Stimulated activated CD8-positive, alpha-beta memory T cell treated with anti-CD3 and anti-CD28 coated beads, Interleukin-12 subunit alpha, Interleukin-12 subunit beta, amount 100 ng/mL, for 4 hours (primary cell): Measurements from ENCODE around the gene ULBP1.
"Not testable (repeated sequence)": the region's sequence is repeated elsewhere in the genome, so short reads cannot be mapped to it uniquely, and the experiment has no call there.

Source experiments
- DNase-seq: peaks from one replicate; pipeline ENCODE4 v3.0.0-alpha.2; 2020; ENCODE audit warnings: low read depth

ULBP1 gene

GRCh38 chr6:149975400-149975799 is 11.7 kb downstream of the ULBP1 start:
- DNase-seq: no peak

GRCh38 chr6:149977221-149977620 is 13.5 kb downstream of the ULBP1 start:
- DNase-seq: no peak

GRCh38 chr6:149978610-149979009 is 14.9 kb downstream of the ULBP1 start:
- DNase-seq: no peak

GRCh38 chr6:149979293-149979692 is 15.6 kb downstream of the ULBP1 start:
- DNase-seq: no peak

- DNase-seq: no peak
Measured at GRCh38 chr6:149983145-149983544, 19.4 kb downstream of the ULBP1 start.

GRCh38 chr6:149984773-149985172 is 21.0 kb downstream of the ULBP1 start:
- no peak for DNase-seq

- no peak for DNase-seq
Measured at GRCh38 chr6:149985481-149985937, 21.8 kb downstream of the ULBP1 start.

GRCh38 chr6:149987602-149988107 is 23.9 kb downstream of the ULBP1 start:
- DNase-seq: no peak

GRCh38 chr6:149988550-149989346 is 25.0 kb downstream of the ULBP1 start:
- DNase-seq: no peak

GRCh38 chr6:149990212-149990660 is 26.5 kb downstream of the ULBP1 start:
- DNase-seq: no peak

- DNase-seq: no peak
Measured at GRCh38 chr6:149990661-149991471, 27.1 kb downstream of the ULBP1 start.

GRCh38 chr6:149991472-149991795 is 27.7 kb downstream of the ULBP1 start:
- not testable (repeated sequence) for DNase-seq

- DNase-seq: no peak
Measured at GRCh38 chr6:149991838-149992237, 28.1 kb downstream of the ULBP1 start.

- DNase-seq: no peak
Measured at GRCh38 chr6:149995235-149995750, 31.6 kb downstream of the ULBP1 start.

GRCh38 chr6:149995971-149996370 is 32.2 kb downstream of the ULBP1 start:
- no peak for DNase-seq

- DNase-seq: no peak
Measured at GRCh38 chr6:149999636-150000035, 35.9 kb downstream of the ULBP1 start.

- no peak for DNase-seq
Measured at GRCh38 chr6:150001295-150002008, 37.7 kb downstream of the ULBP1 start.

- no peak for DNase-seq
Measured at GRCh38 chr6:150002710-150003109, 39.0 kb downstream of the ULBP1 start.

GRCh38 chr6:150003599-150003998 is 39.9 kb downstream of the ULBP1 start:
- DNase-seq: not testable (repeated sequence)

- DNase-seq: no peak
Measured at GRCh38 chr6:150004101-150004782, 40.5 kb downstream of the ULBP1 start.
